Neural cell (in vitro differentiated cells): ENCODE data around the gene GABBR2. TPM values are rescaled to one million over a fixed set of nuclear protein-coding genes. Genes with fewer than 3 reads are reported as not detected.

ENCODE experiments used
- H2AFZ ChIP-seq: fragments of 200-600, 300-800 bp; sonication (generic), shearing (Covaris generic); 2 replicates; pipeline ENCODE4 v1.6.0; 2014; ENCODE audit warnings: low read depth, mild to moderate bottlenecking, antibody characterized with exemption, low read length, moderate library complexity
- H3F3A ChIP-seq: fragments of 200-600 bp; shearing (Covaris generic); 2 replicates; pipeline ENCODE4 v1.6.1; 2016; ENCODE audit warnings: mild to moderate bottlenecking, moderate library complexity, mixed read lengths, antibody characterized with exemption, low read length; ENCODE audit not compliant: insufficient read depth, poor library complexity, severe bottlenecking
- H3K27ac ChIP-seq: fragments of 200-600, 300-800 bp; sonication (generic), shearing (Covaris generic); 2 replicates; pipeline ENCODE4 v1.5.1; 2014; ENCODE audit warnings: mild to moderate bottlenecking, low read length, moderate library complexity
- H3K27me3 ChIP-seq: fragments of 300-800, 200-600 bp; sonication (generic), shearing (Covaris generic); 2 replicates; pipeline ENCODE4 v1.6.0; 2014; ENCODE audit warnings: mild to moderate bottlenecking, low read depth, low read length, moderate library complexity; ENCODE audit not compliant: insufficient read depth
- H3K36me3 ChIP-seq: fragments of 300-800, 200-600 bp; sonication (generic), shearing (Covaris generic); 2 replicates; pipeline ENCODE4 v1.5.1; 2014; ENCODE audit warnings: mild to moderate bottlenecking, antibody characterized with exemption, low read length, moderate library complexity; ENCODE audit not compliant: insufficient read depth
- H3K4me2 ChIP-seq: fragments of 300-800, 200-600 bp; sonication (generic), shearing (Covaris generic); 2 replicates; pipeline ENCODE4 v1.6.0; 2014; ENCODE audit warnings: mild to moderate bottlenecking, low read length
- H3K4me3 ChIP-seq: fragments of 300-800, 200-600 bp; sonication (generic), shearing (Covaris generic); 2 replicates; pipeline ENCODE4 v1.5.1; 2014; ENCODE audit warnings: mild to moderate bottlenecking, low read length, moderate library complexity
- H3K79me2 ChIP-seq: fragments of 200-600 bp; shearing (Covaris generic); replicated peaks from 2 replicates; pipeline ENCODE4 v1.6.0; 2014; ENCODE audit warnings: mild to moderate bottlenecking, low read length, moderate library complexity; ENCODE audit not compliant: insufficient read depth
- H3K9ac ChIP-seq: fragments of 300-800, 200-600 bp; sonication (generic), shearing (Covaris generic); 2 replicates; pipeline ENCODE4 v1.6.1; 2016; ENCODE audit warnings: mild to moderate bottlenecking, low read length, mixed read lengths
- H3K9me2 ChIP-seq: fragments of 200-600 bp; shearing (Covaris generic); 2 replicates; pipeline ENCODE4 v1.6.1; 2016; ENCODE audit warnings: mild to moderate bottlenecking, low read length, mixed read lengths; ENCODE audit not compliant: insufficient read depth
- H3K9me3 ChIP-seq: fragments of 200-600, 300-800 bp; sonication (generic), shearing (Covaris generic); 2 replicates; pipeline ENCODE4 v1.6.1; 2016; ENCODE audit warnings: mild to moderate bottlenecking, mixed run types, low read length, moderate library complexity, mixed read lengths
- H4K20me1 ChIP-seq: fragments of 200-600 bp; shearing (Covaris generic); 2 replicates; pipeline ENCODE4 v1.6.1; 2016; ENCODE audit warnings: mild to moderate bottlenecking, mixed run types; ENCODE audit not compliant: insufficient read depth
- CTCF ChIP-seq: fragments of 450-650 bp; IDR thresholded peaks from 2 replicates; pipeline ENCODE4 v1.5.1; 2014; ENCODE audit warnings: antibody characterized with exemption, mild to moderate bottlenecking, moderate library complexity; ENCODE audit not compliant: poor library complexity, severe bottlenecking
- EP300 ChIP-seq: fragments of 450-650 bp; conservative IDR thresholded peaks from 2 replicates; pipeline ENCODE4 v1.6.1; 2014; ENCODE audit warnings: antibody characterized with exemption, mild to moderate bottlenecking, moderate library complexity; ENCODE audit not compliant: poor library complexity, severe bottlenecking
- EZH2 ChIP-seq: fragments of 200-600, 300-800 bp; shearing (Covaris generic), sonication (generic); IDR thresholded peaks from 2 replicates; pipeline ENCODE4 v1.6.1; 2014; ENCODE audit warnings: antibody characterized with exemption, low read length, borderline replicate concordance, mild to moderate bottlenecking; ENCODE audit not compliant: insufficient read depth, poor library complexity, severe bottlenecking
- MXI1 ChIP-seq: fragments of 450-650 bp; conservative IDR thresholded peaks from 2 replicates; pipeline ENCODE4 v1.6.1; 2014; ENCODE audit warnings: antibody characterized with exemption, mild to moderate bottlenecking; ENCODE audit not compliant: poor library complexity, severe bottlenecking
- POLR2AphosphoS5 ChIP-seq: IDR thresholded peaks from 2 replicates; pipeline ENCODE4 v1.6.1; 2012
- RAD21 ChIP-seq: fragments of 450-650 bp; conservative IDR thresholded peaks from 2 replicates; pipeline ENCODE4 v1.6.1; 2014; ENCODE audit warnings: antibody characterized with exemption, mild to moderate bottlenecking, moderate library complexity
- SMC3 ChIP-seq: fragments of 450-650 bp; conservative IDR thresholded peaks from 2 replicates; pipeline ENCODE4 v1.6.1; 2014; ENCODE audit warnings: antibody characterized with exemption, mild to moderate bottlenecking, moderate library complexity; ENCODE audit not compliant: poor library complexity
- TAF1 ChIP-seq: IDR thresholded peaks from 2 replicates; pipeline ENCODE4 v1.6.1; 2012; ENCODE audit warnings: low read depth
- polyA plus RNA-seq: library from polyadenylated mRNA; depleted of rRNA; stranded (reverse); fragments of >200 nt; gene quantifications from 2 replicates; pipeline ENCODE4 v1.2.3, GENCODE V29; 2014
- TF ChIP-seq, protein P1 (sequence below): IDR thresholded peaks from 2 replicates; pipeline ENCODE4 v1.6.1; 2012; ENCODE audit warnings: borderline replicate concordance

GABBR2 gene
- polyA plus RNA-seq, 1 donor from 2014 or later: 7.1 TPM

- Histone ChIP-seq H3K36me3 (no peaks in the 10 kb centered on the region), H3K4me2 (no peak overlapping the region), H3F3A (no peaks in the 10 kb centered on the region), H3K9me2 (no peaks in the 10 kb centered on the region), H3K4me3 (no peak overlapping the region), H3K27me3 (no peaks in the 10 kb centered on the region), H3K9me3 (no peaks in the 10 kb centered on the region), H3K27ac (no peak overlapping the region), H2AFZ (no peak overlapping the region), H3K9ac (no peak overlapping the region), H4K20me1 (no peaks in the 10 kb centered on the region), H3K79me2 (no peaks in the 10 kb centered on the region)
- no peak for TF ChIP-seq EZH2
- TF ChIP-seq, protein P1, sequence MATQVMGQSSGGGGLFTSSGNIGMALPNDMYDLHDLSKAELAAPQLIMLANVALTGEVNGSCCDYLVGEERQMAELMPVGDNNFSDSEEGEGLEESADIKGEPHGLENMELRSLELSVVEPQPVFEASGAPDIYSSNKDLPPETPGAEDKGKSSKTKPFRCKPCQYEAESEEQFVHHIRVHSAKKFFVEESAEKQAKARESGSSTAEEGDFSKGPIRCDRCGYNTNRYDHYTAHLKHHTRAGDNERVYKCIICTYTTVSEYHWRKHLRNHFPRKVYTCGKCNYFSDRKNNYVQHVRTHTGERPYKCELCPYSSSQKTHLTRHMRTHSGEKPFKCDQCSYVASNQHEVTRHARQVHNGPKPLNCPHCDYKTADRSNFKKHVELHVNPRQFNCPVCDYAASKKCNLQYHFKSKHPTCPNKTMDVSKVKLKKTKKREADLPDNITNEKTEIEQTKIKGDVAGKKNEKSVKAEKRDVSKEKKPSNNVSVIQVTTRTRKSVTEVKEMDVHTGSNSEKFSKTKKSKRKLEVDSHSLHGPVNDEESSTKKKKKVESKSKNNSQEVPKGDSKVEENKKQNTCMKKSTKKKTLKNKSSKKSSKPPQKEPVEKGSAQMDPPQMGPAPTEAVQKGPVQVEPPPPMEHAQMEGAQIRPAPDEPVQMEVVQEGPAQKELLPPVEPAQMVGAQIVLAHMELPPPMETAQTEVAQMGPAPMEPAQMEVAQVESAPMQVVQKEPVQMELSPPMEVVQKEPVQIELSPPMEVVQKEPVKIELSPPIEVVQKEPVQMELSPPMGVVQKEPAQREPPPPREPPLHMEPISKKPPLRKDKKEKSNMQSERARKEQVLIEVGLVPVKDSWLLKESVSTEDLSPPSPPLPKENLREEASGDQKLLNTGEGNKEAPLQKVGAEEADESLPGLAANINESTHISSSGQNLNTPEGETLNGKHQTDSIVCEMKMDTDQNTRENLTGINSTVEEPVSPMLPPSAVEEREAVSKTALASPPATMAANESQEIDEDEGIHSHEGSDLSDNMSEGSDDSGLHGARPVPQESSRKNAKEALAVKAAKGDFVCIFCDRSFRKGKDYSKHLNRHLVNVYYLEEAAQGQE: no peak
- TF ChIP-seq RAD21: no peak
- TF ChIP-seq CTCF: no peak
- no peak for TF ChIP-seq SMC3
- no peak for TF ChIP-seq MXI1
- no peak for TF ChIP-seq POLR2AphosphoS5
- no peak for TF ChIP-seq EP300
- no peak for TF ChIP-seq TAF1
Measured at GRCh38 chr9:98570055-98570454, 138.7 kb downstream of the GABBR2 start.

DNA sequence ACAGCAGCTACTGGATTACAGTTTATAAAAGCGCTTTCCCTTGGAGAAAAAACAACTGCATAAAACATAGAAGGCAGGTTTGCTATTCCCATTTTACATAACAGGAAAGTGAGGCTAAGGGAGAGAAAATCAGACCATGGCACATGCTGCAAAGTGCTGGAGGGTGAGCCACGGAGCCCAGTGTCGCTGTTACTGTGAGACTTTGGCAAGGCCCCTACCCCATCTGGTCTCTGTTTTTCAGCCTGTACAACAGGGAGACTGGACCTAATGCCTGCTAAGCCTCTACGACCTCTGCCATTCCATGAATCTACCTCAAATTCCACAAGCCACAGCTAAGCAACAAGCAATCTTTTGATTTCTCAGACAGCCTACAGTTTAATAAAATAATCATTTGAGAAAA, 139.2 kb downstream of the GABBR2 start:
- Histone ChIP-seq H3K27ac (no peak overlapping the region), H3K4me3 (no peak overlapping the region), H3K9me3 (no peaks in the 10 kb centered on the region), H3K27me3 (no peaks in the 10 kb centered on the region), H3K9ac (no peak overlapping the region), H3F3A (no peaks in the 10 kb centered on the region), H3K9me2 (no peaks in the 10 kb centered on the region), H4K20me1 (no peaks in the 10 kb centered on the region), H2AFZ (no peak overlapping the region), H3K4me2 (no peak overlapping the region), H3K79me2 (no peaks in the 10 kb centered on the region), H3K36me3 (no peaks in the 10 kb centered on the region)
- TF ChIP-seq SMC3 (no peak), EP300 (no peak), RAD21 (no peak), MXI1 (no peak), TAF1 (no peak), CTCF (no peak), POLR2AphosphoS5 (no peak), EZH2 (no peak)
- TF ChIP-seq, protein P1: no peak
